ENCODE measurements around the gene SUSD6.

DNA sequence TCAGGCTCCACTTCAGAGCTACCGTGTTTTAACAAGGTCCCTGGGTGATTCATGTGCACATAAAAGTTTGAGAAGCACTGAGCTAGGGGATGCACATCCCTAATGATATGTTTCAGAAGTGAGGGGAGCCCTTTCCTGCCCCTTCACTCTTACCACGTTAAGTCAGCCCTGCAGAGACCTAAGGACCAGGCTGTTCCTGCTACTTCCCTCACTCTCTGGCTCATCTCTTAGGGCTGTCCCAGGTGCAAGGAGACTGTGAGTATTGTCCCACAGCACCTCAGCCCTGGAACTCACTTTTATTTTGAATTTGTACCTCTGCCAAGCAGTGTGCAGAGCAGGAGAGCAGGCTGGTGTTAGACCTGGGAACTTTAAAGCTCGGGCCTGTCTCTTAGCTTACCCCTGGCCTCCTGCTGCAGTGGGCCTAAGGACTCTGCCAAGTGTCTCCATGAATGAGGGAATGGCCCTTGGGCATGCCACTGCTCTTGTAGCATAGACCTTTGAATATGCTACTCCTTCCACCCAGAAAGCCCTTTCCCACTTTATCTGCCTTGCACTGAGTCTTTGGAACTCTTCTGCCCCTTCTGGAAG, 11.0 kb upstream of the SUSD6 start:
- TF ChIP-seq, protein P1, sequence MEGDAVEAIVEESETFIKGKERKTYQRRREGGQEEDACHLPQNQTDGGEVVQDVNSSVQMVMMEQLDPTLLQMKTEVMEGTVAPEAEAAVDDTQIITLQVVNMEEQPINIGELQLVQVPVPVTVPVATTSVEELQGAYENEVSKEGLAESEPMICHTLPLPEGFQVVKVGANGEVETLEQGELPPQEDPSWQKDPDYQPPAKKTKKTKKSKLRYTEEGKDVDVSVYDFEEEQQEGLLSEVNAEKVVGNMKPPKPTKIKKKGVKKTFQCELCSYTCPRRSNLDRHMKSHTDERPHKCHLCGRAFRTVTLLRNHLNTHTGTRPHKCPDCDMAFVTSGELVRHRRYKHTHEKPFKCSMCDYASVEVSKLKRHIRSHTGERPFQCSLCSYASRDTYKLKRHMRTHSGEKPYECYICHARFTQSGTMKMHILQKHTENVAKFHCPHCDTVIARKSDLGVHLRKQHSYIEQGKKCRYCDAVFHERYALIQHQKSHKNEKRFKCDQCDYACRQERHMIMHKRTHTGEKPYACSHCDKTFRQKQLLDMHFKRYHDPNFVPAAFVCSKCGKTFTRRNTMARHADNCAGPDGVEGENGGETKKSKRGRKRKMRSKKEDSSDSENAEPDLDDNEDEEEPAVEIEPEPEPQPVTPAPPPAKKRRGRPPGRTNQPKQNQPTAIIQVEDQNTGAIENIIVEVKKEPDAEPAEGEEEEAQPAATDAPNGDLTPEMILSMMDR (IDR thresholded peaks at IDR 0.05; ENCODE audit: low read depth, low read length, missing input control) = no peak
- no peak for TF ChIP-seq SP1 (IDR thresholded peaks at IDR 0.05)
- TF ChIP-seq GABPA (IDR thresholded peaks at IDR 0.05 in 1 of 2, conservative IDR thresholded peaks at IDR 0.05 in 1 of 2) = no peak
- TF ChIP-seq, protein P2, sequence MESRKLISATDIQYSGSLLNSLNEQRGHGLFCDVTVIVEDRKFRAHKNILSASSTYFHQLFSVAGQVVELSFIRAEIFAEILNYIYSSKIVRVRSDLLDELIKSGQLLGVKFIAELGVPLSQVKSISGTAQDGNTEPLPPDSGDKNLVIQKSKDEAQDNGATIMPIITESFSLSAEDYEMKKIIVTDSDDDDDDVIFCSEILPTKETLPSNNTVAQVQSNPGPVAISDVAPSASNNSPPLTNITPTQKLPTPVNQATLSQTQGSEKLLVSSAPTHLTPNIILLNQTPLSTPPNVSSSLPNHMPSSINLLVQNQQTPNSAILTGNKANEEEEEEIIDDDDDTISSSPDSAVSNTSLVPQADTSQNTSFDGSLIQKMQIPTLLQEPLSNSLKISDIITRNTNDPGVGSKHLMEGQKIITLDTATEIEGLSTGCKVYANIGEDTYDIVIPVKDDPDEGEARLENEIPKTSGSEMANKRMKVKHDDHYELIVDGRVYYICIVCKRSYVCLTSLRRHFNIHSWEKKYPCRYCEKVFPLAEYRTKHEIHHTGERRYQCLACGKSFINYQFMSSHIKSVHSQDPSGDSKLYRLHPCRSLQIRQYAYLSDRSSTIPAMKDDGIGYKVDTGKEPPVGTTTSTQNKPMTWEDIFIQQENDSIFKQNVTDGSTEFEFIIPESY (IDR thresholded peaks at IDR 0.05) = no peak
- TF ChIP-seq EGR1 (IDR thresholded peaks at IDR 0.05; ENCODE audit: low read depth in 2 of 2) = no peak
- TF ChIP-seq, protein P3, sequence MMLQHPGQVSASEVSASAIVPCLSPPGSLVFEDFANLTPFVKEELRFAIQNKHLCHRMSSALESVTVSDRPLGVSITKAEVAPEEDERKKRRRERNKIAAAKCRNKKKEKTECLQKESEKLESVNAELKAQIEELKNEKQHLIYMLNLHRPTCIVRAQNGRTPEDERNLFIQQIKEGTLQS (IDR thresholded peaks at IDR 0.05) = no peak
- TF ChIP-seq RXRA (IDR thresholded peaks at IDR 0.05) = no peak
- no peak for TF ChIP-seq RAD21 (IDR thresholded peaks at IDR 0.05)
- TF ChIP-seq TAF1 (conservative IDR thresholded peaks at IDR 0.05) = no peak
- no peak for TF ChIP-seq JUND (IDR thresholded peaks at IDR 0.05)
- TF ChIP-seq HNF4G (IDR thresholded peaks at IDR 0.05) = no peak
- no peak for TF ChIP-seq FOXA1 (IDR thresholded peaks at IDR 0.05)
- TF ChIP-seq, protein P4, sequence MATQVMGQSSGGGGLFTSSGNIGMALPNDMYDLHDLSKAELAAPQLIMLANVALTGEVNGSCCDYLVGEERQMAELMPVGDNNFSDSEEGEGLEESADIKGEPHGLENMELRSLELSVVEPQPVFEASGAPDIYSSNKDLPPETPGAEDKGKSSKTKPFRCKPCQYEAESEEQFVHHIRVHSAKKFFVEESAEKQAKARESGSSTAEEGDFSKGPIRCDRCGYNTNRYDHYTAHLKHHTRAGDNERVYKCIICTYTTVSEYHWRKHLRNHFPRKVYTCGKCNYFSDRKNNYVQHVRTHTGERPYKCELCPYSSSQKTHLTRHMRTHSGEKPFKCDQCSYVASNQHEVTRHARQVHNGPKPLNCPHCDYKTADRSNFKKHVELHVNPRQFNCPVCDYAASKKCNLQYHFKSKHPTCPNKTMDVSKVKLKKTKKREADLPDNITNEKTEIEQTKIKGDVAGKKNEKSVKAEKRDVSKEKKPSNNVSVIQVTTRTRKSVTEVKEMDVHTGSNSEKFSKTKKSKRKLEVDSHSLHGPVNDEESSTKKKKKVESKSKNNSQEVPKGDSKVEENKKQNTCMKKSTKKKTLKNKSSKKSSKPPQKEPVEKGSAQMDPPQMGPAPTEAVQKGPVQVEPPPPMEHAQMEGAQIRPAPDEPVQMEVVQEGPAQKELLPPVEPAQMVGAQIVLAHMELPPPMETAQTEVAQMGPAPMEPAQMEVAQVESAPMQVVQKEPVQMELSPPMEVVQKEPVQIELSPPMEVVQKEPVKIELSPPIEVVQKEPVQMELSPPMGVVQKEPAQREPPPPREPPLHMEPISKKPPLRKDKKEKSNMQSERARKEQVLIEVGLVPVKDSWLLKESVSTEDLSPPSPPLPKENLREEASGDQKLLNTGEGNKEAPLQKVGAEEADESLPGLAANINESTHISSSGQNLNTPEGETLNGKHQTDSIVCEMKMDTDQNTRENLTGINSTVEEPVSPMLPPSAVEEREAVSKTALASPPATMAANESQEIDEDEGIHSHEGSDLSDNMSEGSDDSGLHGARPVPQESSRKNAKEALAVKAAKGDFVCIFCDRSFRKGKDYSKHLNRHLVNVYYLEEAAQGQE (IDR thresholded peaks at IDR 0.05) = no peak
- TF ChIP-seq YY1 (IDR thresholded peaks at IDR 0.05) = no peak

Data from liver (tissue), 3 donors.